ENCODE data around the gene SEMA3F. TPM values are rescaled to one million over a fixed set of nuclear protein-coding genes. Genes with fewer than 3 reads are reported as not detected.

The SEMA3F gene
- total and polyA plus RNA-seq, 2 experiments from 2014 or later: 2.3 to 67.6 TPM

DNA sequence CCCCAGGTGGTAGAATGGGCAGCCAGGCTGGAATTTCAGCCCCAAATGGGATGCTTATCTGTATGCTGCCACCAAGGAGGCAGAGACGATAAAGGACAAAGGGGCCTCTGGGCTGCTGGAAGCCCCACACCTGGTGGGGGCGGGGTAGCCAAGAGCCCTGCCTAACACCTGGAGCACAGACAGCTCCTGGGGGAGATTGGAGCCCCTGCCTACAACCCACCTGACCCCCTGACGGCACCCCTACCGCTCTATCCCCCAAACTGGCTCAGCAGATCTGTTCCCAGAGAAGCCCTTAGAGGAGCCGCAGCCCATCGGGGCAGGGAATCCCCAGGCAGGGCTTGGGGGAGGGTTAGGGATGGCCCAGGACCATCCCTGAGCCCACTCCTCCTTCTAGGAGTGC, 15.8 kb upstream of the SEMA3F start:
- Mint-ChIP-seq H3K36me3 (ENCODE audit: low read depth) (no peaks in the 10 kb centered on the region; the same call in 2 of the 3 replicates), H3K9me3 (no peaks in the 10 kb centered on the region), H3K27ac (peak overlapping the region; percentile 78; the same call in 1 of the 2 replicates), H3K4me1 (peaks cover 34% of the 10 kb centered on the region), H3K27me3 (ENCODE audit: insufficient read depth, low read depth, poor library complexity) (peaks cover 31% of the 10 kb centered on the region), H3K4me3 (peak overlapping the region; percentile 65)
- DNase-seq (ENCODE audit: low spot score) (peak; percentile 74), ATAC-seq (peak; percentile 73)
- Histone ChIP-seq H3K36me3 (ENCODE audit: insufficient read depth) (no peaks in the 10 kb centered on the region), H3K4me2 (peak overlapping the region; percentile 85), H3K4me1 (ENCODE audit: insufficient read depth) (peaks cover 23% of the 10 kb centered on the region), H3K79me2 (replicated peaks; ENCODE audit: insufficient read depth) (no peaks in the 10 kb centered on the region), H2AFZ (no peak overlapping the region), H3K27ac (ENCODE audit: low read depth) (peak overlapping the region; percentile 89), H3K27me3 (ENCODE audit: insufficient read depth) (no peaks in the 10 kb centered on the region), H4K20me1 (replicated peaks; ENCODE audit: insufficient read depth) (no peaks in the 10 kb centered on the region), H3F3A (replicated peaks; ENCODE audit: low read depth) (no peaks in the 10 kb centered on the region), H3K4me3 (peak overlapping the region; percentile 48), H3K9me2 (ENCODE audit: insufficient read depth) (no peaks in the 10 kb centered on the region)
- TF ChIP-seq CTCF (conservative IDR thresholded peaks at IDR 0.05; ENCODE audit: low read depth in 2 of 2): no peak
- TF ChIP-seq ZNF462 (CRISPR knock-in tag; IDR thresholded peaks at IDR 0.05): no peak
- no peak for TF ChIP-seq ZNF331 (CRISPR knock-in tag; IDR thresholded peaks at IDR 0.05; ENCODE audit: low read depth)
- TF ChIP-seq CREB1 (CRISPR knock-in tag; IDR thresholded peaks at IDR 0.05; ENCODE audit: low read depth): no peak
- no peak for TF ChIP-seq JUNB (IDR thresholded peaks at IDR 0.05; ENCODE audit: unreplicated experiment)
- no peak for TF ChIP-seq ZNF114 (CRISPR knock-in tag; IDR thresholded peaks at IDR 0.05)
- no peak for TF ChIP-seq EZH2phosphoT487 (IDR thresholded peaks at IDR 0.05; ENCODE audit: unreplicated experiment)
- TF ChIP-seq, protein P1, sequence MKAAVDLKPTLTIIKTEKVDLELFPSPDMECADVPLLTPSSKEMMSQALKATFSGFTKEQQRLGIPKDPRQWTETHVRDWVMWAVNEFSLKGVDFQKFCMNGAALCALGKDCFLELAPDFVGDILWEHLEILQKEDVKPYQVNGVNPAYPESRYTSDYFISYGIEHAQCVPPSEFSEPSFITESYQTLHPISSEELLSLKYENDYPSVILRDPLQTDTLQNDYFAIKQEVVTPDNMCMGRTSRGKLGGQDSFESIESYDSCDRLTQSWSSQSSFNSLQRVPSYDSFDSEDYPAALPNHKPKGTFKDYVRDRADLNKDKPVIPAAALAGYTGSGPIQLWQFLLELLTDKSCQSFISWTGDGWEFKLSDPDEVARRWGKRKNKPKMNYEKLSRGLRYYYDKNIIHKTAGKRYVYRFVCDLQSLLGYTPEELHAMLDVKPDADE (IDR thresholded peaks at IDR 0.05): no peak

All from GM23338 (cell line).